ENCODE data around the gene TH. TPM values are rescaled to one million over a fixed set of nuclear protein-coding genes. Genes with fewer than 3 reads are reported as not detected.

Gene TH
- polyA plus RNA-seq, 1 donor from 2014 or later: 3.6 TPM

GRCh38 chr11:2142762-2143202 is 28.8 kb downstream of the TH start:
- H3K9me2 ChIP-seq (ENCODE audit: insufficient read depth, low read length): no peaks in the 10 kb centered on the region
- no peak overlapping the region for H3K9ac ChIP-seq (ENCODE audit: low read length)
- H3K27ac ChIP-seq (ENCODE audit: low read length): no peak overlapping the region
- H3K9me3 ChIP-seq (ENCODE audit: low read length): no peaks in the 10 kb centered on the region
- H3K4me3 ChIP-seq (ENCODE audit: low read length): no peak overlapping the region
- no peak overlapping the region for H3K4me2 ChIP-seq (ENCODE audit: low read length)
- no peak overlapping the region for H2AFZ ChIP-seq (ENCODE audit: low read depth, low read length)
- no peaks in the 10 kb centered on the region for H3K79me2 ChIP-seq (replicated peaks; ENCODE audit: insufficient read depth, low read length)
- no peak for TF ChIP-seq EZH2 (IDR thresholded peaks at IDR 0.05; ENCODE audit: borderline replicate concordance, insufficient read depth, low read length, poor library complexity, severe bottlenecking)
- no peak for TF ChIP-seq REST (IDR thresholded peaks at IDR 0.05; ENCODE audit: borderline replicate concordance)
- TF ChIP-seq EP300 (conservative IDR thresholded peaks at IDR 0.05; ENCODE audit: poor library complexity, severe bottlenecking): no peak
- no peak for TF ChIP-seq TAF1 (IDR thresholded peaks at IDR 0.05; ENCODE audit: low read depth)
- no peak for TF ChIP-seq POLR2AphosphoS5 (IDR thresholded peaks at IDR 0.05)
- TF ChIP-seq SMC3 (conservative IDR thresholded peaks at IDR 0.05; ENCODE audit: poor library complexity): no peak
- TF ChIP-seq RAD21 (conservative IDR thresholded peaks at IDR 0.05): no peak
- H3F3A ChIP-seq (ENCODE audit: insufficient read depth, low read length, poor library complexity, severe bottlenecking): no peaks in the 10 kb centered on the region
- H3K27me3 ChIP-seq (ENCODE audit: insufficient read depth, low read depth, low read length): peaks cover 93% of the 10 kb centered on the region
- no peaks in the 10 kb centered on the region for H3K36me3 ChIP-seq (ENCODE audit: insufficient read depth, low read length)
- H4K20me1 ChIP-seq (ENCODE audit: insufficient read depth): no peaks in the 10 kb centered on the region

- peaks cover 93% of the 10 kb centered on the region for H3K27me3 ChIP-seq (ENCODE audit: insufficient read depth, low read depth, low read length)
- no peak overlapping the region for H2AFZ ChIP-seq (ENCODE audit: low read depth, low read length)
- H3K9me3 ChIP-seq (ENCODE audit: low read length): no peaks in the 10 kb centered on the region
- H3K79me2 ChIP-seq (replicated peaks; ENCODE audit: insufficient read depth, low read length): no peaks in the 10 kb centered on the region
- H3K4me3 ChIP-seq (ENCODE audit: low read length): no peak overlapping the region
- no peak overlapping the region for H3K27ac ChIP-seq (ENCODE audit: low read length)
- H4K20me1 ChIP-seq (ENCODE audit: insufficient read depth): no peaks in the 10 kb centered on the region
- no peaks in the 10 kb centered on the region for H3F3A ChIP-seq (ENCODE audit: insufficient read depth, low read length, poor library complexity, severe bottlenecking)
- no peak overlapping the region for H3K9ac ChIP-seq (ENCODE audit: low read length)
- TF ChIP-seq MXI1 (conservative IDR thresholded peaks at IDR 0.05; ENCODE audit: poor library complexity, severe bottlenecking) (no peak), SMC3 (conservative IDR thresholded peaks at IDR 0.05; ENCODE audit: poor library complexity) (no peak), REST (IDR thresholded peaks at IDR 0.05; ENCODE audit: borderline replicate concordance) (no peak), RAD21 (conservative IDR thresholded peaks at IDR 0.05) (no peak), CTCF (IDR thresholded peaks at IDR 0.05; ENCODE audit: poor library complexity, severe bottlenecking) (no peak), POLR2AphosphoS5 (IDR thresholded peaks at IDR 0.05) (no peak), TAF1 (IDR thresholded peaks at IDR 0.05; ENCODE audit: low read depth) (no peak), EP300 (conservative IDR thresholded peaks at IDR 0.05; ENCODE audit: poor library complexity, severe bottlenecking) (no peak), EZH2 (IDR thresholded peaks at IDR 0.05; ENCODE audit: borderline replicate concordance, insufficient read depth, low read length, poor library complexity, severe bottlenecking) (no peak)
- no peaks in the 10 kb centered on the region for H3K36me3 ChIP-seq (ENCODE audit: insufficient read depth, low read length)
- H3K4me2 ChIP-seq (ENCODE audit: low read length): no peak overlapping the region
- H3K9me2 ChIP-seq (ENCODE audit: insufficient read depth, low read length): no peaks in the 10 kb centered on the region
These were observed 29.3 kb downstream of the TH start for GRCh38 chr11:2142300-2142759.
